Natural killer cell (primary cell): ENCODE data around the gene PTPRN2. TPM values are rescaled to one million over a fixed set of nuclear protein-coding genes. Genes with fewer than 3 reads are reported as not detected.
A peak's percentile ranks its signal among the peaks of the same experiment; 100 is the strongest.

ENCODE experiments used
- ATAC-seq, 3 donors: fragments of 150-1000 bp in 2 of 3; fragments of 200-7000 bp in 1 of 3; cut with Tn5 transposase; 1 replicate in 1 of 3; 2 replicates in 2 of 3; pipeline ENCODE4 v1.10.0; 2021; ENCODE audit warnings: mild to moderate bottlenecking in 2 of 3, moderate library complexity in 2 of 3
- DNase-seq, 2 donors: peaks; one replicate each; pipeline versions ENCODE4 v3.0.0 to v3.0.0-alpha.2; 2013 to 2021; ENCODE audit warnings: mixed read lengths in 1 of 2
- H3K27ac ChIP-seq: one replicate; pipeline ENCODE4 v1.5.1; 2013; ENCODE audit warnings: mild to moderate bottlenecking, low read length
- H3K27me3 ChIP-seq: one replicate; pipeline ENCODE4 v1.6.1; 2013; ENCODE audit warnings: low read length; ENCODE audit not compliant: control insufficient read depth, insufficient read depth
- H3K36me3 ChIP-seq: one replicate; pipeline ENCODE4 v1.6.1; 2013; ENCODE audit warnings: low read length; ENCODE audit not compliant: control insufficient read depth, insufficient read depth
- H3K4me1 ChIP-seq: one replicate; pipeline ENCODE4 v1.6.1; 2013; ENCODE audit warnings: low read length; ENCODE audit not compliant: control insufficient read depth, insufficient read depth
- H3K4me3 ChIP-seq: one replicate; pipeline ENCODE4 v1.5.1; 2013; ENCODE audit warnings: low read length
- H3K9me3 ChIP-seq: one replicate; pipeline ENCODE4 v1.6.1; 2013; ENCODE audit warnings: low read length; ENCODE audit not compliant: control insufficient read depth, insufficient read depth
- H3K27ac Mint-ChIP-seq, 2 donors: one replicate each; pipeline ENCODE4 v1.8.0; 2022; ENCODE audit warnings: mild to moderate bottlenecking in 2 of 2, mixed read lengths in 2 of 2, moderate library complexity in 1 of 2
- H3K27me3 Mint-ChIP-seq, 2 donors: one replicate each; pipeline ENCODE4 v1.8.0; 2022; ENCODE audit warnings: low read depth in 2 of 2, mixed read lengths in 2 of 2
- H3K36me3 Mint-ChIP-seq: one replicate; pipeline ENCODE4 v1.8.0; 2022; ENCODE audit warnings: mixed read lengths
- H3K4me1 Mint-ChIP-seq, 2 donors: one replicate each; pipeline ENCODE4 v1.8.0; 2022; ENCODE audit warnings: mixed read lengths in 2 of 2
- H3K4me3 Mint-ChIP-seq: one replicate; pipeline ENCODE4 v1.8.0; 2022; ENCODE audit warnings: mild to moderate bottlenecking, moderate library complexity, mixed read lengths
- H3K9me3 Mint-ChIP-seq, 2 donors: one replicate each; pipeline ENCODE4 v1.8.0; 2022; ENCODE audit warnings: mixed read lengths in 2 of 2
- WGBS: methylation state at CpG from one replicate; pipeline ENCODE4 v1.1.7; 2013; ENCODE audit warnings: missing lambda C conversion rate; ENCODE audit not compliant: insufficient coverage; 5-methylcytosine and 5-hydroxymethylcytosine counted together
- intact Hi-C: fragments of 100-400 bp; cut with micrococcal nuclease; formaldehyde crosslinking; loops from one replicate; pipeline ENCODE4 v1.14.2; 2022
- total RNA-seq, 4 donors: library from RNA; stranded (reverse); fragments of 120-200 nt in 1 of 4; gene quantifications; one replicate each; pipeline versions ENCODE4 v1.2.3 to v1.2.4, GENCODE V29; 2013 to 2022
- TF ChIP-seq, protein P1 (sequence below): fragments of 200-600 bp; IDR thresholded peaks from one replicate; pipeline ENCODE4 v1.8.0; 2022; ENCODE audit warnings: antibody characterized with exemption

PTPRN2 gene
- total RNA-seq, 3 donors from 2014 or later (not counting 1 experiment from before 2014, with no cell fraction given) = 1.3 to 2.5 (median 1.9) TPM

DNA sequence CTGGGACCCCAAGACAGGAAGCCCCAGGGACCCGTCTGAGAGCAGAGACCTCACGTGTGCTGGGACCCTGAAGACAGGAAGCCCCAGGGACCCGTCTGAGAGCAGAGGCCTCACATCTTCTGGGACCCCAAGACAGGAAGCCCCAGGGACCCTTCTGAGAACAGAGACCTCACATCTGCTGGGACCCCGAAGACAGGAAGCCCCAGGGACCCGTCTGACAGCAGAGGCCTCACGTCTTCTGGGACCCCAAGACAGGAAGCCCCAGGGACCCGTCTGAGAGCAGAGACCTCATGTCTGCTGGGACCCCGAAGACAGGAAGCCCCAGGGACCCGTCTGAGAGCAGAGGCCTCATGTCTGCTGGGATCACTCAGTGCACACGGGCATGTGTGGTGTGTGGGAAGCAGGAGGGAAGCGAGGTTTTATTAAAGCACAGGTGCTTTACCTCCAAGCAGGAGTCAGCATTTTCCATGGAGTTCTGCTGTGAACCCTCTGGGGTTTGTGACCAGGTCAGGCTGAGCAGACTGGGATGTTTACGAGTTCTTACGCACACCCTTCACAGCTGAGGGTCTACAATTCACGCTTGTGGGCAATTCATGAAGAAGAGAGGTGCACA lies 660.2 kb downstream of the PTPRN2 start:
- H3K9me3 ChIP-seq = peaks cover 3% of the 10 kb centered on the region
- Mint-ChIP-seq H3K27me3 (peaks cover 0 to 3% of the 10 kb centered on the region in 2 donors), H3K4me1 (peaks cover 14 to 16% of the 10 kb centered on the region in 2 donors), H3K36me3 (peaks cover 4% of the 10 kb centered on the region), H3K4me3 (no peak overlapping the region), H3K9me3 (peaks cover 2% of the 10 kb centered on the region in 2 donors), H3K27ac (no peak overlapping the region)
- no peak overlapping the region for H3K4me3 ChIP-seq
- no peak overlapping the region for H3K27ac ChIP-seq
- ATAC-seq (no peak), DNase-seq (no peak)
- no peaks in the 10 kb centered on the region for H3K27me3 ChIP-seq
- TF ChIP-seq, protein P1, sequence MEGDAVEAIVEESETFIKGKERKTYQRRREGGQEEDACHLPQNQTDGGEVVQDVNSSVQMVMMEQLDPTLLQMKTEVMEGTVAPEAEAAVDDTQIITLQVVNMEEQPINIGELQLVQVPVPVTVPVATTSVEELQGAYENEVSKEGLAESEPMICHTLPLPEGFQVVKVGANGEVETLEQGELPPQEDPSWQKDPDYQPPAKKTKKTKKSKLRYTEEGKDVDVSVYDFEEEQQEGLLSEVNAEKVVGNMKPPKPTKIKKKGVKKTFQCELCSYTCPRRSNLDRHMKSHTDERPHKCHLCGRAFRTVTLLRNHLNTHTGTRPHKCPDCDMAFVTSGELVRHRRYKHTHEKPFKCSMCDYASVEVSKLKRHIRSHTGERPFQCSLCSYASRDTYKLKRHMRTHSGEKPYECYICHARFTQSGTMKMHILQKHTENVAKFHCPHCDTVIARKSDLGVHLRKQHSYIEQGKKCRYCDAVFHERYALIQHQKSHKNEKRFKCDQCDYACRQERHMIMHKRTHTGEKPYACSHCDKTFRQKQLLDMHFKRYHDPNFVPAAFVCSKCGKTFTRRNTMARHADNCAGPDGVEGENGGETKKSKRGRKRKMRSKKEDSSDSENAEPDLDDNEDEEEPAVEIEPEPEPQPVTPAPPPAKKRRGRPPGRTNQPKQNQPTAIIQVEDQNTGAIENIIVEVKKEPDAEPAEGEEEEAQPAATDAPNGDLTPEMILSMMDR = no peak
- 34% methylated on average over 14 of the region's 14 CpGs for WGBS
- H3K4me1 ChIP-seq = peaks cover 10% of the 10 kb centered on the region
- intact Hi-C loops = no loop called here
- H3K36me3 ChIP-seq = no peaks in the 10 kb centered on the region

DNA sequence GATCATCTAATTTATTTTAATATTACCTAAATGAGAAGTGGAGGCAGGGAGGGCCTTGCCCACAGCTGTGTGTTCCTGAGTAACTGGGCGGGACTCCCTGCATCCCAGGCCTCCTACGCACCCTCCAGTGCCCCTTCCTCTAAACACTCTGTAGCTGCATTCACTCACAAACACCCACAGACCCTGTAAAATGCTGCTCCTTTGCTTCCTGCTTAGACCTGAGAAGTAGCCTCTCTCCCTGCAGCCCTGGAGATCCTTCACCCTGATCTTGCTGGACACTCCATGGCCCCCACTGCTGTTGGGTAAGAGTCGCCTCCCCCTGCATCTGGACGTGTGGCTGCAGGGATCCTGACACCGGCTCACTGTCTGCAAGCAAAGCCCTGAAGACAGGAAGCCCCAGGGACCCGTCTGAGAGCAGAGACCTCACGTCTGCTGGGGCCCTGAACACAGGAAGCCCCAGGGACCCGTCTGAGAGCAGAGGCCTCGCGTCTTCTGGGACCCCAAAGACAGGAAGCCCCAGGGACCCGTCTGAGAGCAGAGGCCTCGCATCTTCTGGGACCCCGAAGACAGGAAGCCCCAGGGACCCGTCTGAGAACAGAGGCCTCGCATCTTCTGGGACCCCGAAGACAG lies 661.0 kb downstream of the PTPRN2 start:
- no peaks in the 10 kb centered on the region for H3K27me3 ChIP-seq
- Mint-ChIP-seq H3K4me1 (peaks cover 12 to 13% of the 10 kb centered on the region in 2 donors), H3K27ac (peak overlapping the region; percentile 11 to 27), H3K9me3 (no peaks in the 10 kb centered on the region), H3K27me3 (peaks cover 0 to 3% of the 10 kb centered on the region in 2 donors), H3K4me3 (no peak overlapping the region), H3K36me3 (no peaks in the 10 kb centered on the region)
- DNase-seq (peak in 1 of 2 donors; percentile 46), ATAC-seq (peak in 1 of 3 donors; percentile 46)
- no peaks in the 10 kb centered on the region for H3K36me3 ChIP-seq
- H3K9me3 ChIP-seq = peaks cover 3% of the 10 kb centered on the region
- TF ChIP-seq, protein P1 = no peak
- no peak overlapping the region for H3K4me3 ChIP-seq
- H3K4me1 ChIP-seq = peaks cover 10% of the 10 kb centered on the region
- intact Hi-C loops = no loop called here
- H3K27ac ChIP-seq = no peak overlapping the region
- WGBS = 24% methylated on average over 16 of the region's 16 CpGs

DNA sequence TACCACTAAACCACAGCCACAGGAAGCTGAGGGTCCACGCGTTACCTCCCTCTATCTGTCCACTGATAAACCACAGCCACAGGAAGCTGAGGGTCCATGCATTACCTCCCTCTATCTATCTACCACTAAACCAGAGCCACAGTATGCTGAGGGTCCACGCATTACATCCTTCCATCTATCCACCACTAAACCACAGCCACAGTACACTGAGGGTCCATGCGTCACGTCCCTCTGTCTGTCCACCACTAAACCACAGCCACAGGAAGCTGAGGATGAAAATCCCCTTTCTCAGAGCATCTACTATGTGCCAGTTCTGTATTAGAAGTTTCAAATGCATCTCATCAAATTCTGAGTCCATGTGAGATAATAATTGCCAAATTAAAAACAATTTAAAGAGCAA lies 661.5 kb downstream of the PTPRN2 start:
- ATAC-seq (peak in 2 of 3 donors; percentile 30 to 66), DNase-seq (peak in 1 of 2 donors; percentile 45)
- Mint-ChIP-seq H3K9me3 (no peaks in the 10 kb centered on the region), H3K36me3 (no peaks in the 10 kb centered on the region), H3K27ac (peak overlapping the region; percentile 11 to 27), H3K4me1 (peaks cover 12 to 13% of the 10 kb centered on the region in 2 donors), H3K27me3 (peaks cover 0 to 3% of the 10 kb centered on the region in 2 donors), H3K4me3 (no peak overlapping the region)
- Histone ChIP-seq H3K4me1 (peaks cover 10% of the 10 kb centered on the region), H3K9me3 (peaks cover 3% of the 10 kb centered on the region), H3K4me3 (no peak overlapping the region), H3K27me3 (no peaks in the 10 kb centered on the region), H3K36me3 (no peaks in the 10 kb centered on the region), H3K27ac (no peak overlapping the region)
- TF ChIP-seq, protein P1 = no peak
- 2% methylated on average over 5 of the region's 5 CpGs for WGBS
- intact Hi-C loops = no loop called here
